ENCODE results near the gene SLC40A1. TPM values are rescaled to one million over a fixed set of nuclear protein-coding genes. Genes with fewer than 3 reads are reported as not detected.

Gene SLC40A1
- polyA plus RNA-seq, 10 donors: 31.8 to 55.6 (median 42.3) TPM

GRCh38 chr2:189574793-189575475 lies 5.7 kb downstream of the SLC40A1 start:
- no peak for DNase-seq

GRCh38 chr2:189570570-189571031 lies 10.0 kb downstream of the SLC40A1 start:
- DNase-seq: no peak

DNA sequence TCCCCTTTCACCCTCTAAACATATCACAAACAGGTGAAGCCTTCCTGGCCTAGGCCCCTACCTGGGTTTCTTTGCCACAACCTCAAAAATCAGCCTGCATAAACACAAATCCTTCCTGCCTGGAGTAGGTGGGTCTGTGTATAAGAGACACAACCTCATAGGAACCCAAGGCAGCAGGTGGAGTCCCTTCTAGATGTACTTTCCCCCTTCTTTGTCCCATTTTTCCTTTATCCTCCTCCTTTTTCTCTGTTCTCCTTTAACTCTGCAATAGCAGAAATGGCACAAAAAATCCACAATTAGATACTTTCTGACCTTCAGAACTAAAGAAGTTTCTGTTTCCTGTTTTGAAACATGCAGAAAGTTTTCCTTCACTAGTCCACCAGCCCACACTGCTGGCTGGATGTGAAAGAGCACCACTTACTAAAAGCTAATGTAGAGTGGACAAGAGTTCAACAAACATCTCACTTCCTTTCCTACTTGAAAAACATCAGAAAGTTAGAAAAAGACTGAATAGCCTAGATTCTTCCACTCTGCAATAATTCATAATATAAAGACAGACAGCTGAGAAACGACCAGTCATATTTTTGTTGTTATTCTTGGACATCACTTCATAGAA lies 11.2 kb downstream of the SLC40A1 start:
- no peak for DNase-seq

- peak in 1 of 3 donors; percentile 64 for DNase-seq
Measured at GRCh38 chr2:189566046-189566445, 14.5 kb downstream of the SLC40A1 start.

DNA sequence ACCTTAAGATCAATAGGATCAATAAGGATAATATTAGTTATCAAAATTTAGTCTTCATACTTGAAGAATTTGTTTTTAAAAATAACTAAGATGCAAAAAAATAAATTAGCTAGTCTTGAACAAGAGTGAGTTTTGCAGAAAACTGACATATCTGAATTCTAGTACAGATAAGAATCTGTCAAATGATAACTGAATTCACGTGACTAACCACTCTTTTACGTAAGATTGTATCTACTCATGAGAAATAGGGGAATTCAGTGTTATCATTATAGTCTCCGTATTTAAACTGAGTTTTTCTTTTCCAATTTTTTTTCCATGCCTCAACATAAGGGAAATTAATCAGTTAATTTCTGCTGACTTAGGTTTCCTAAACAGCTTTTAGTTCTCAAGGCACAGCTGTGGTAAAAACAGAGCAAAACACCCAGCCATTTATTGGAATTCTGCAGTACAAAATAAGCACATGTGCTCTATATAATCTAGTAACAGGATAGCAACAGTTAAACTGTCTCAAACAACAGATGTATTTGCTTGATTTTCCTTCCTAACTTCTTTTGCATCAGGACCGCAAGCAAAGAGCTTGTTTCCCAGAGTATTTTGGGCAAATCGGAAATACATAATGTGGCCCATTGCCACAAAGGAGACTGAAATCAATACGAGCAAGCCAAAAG lies 19.1 kb downstream of the SLC40A1 start:
- peak in 2 of 3 donors; percentile 47 to 68 for DNase-seq

DNA sequence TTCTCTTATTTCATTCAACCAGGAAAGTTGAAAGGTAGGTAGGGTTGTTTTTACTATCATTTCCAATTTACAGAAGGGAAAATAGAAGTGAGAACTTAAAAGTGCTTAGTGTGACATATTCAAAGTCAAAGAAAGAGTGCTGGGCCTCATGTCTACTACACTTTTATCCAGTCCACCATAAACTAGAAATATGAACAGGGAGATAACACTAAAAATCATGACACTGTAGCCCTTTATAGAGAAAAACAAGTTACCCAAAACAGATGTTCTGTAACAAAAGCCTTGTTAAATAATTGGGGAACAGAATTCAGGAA lies 20.4 kb downstream of the SLC40A1 start:
- no peak for DNase-seq

- peak in 2 of 3 donors; percentile 57 to 78 for DNase-seq
Measured at GRCh38 chr2:189559579-189560272, 20.9 kb downstream of the SLC40A1 start.

GRCh38 chr2:189558516-189559272 lies 21.9 kb downstream of the SLC40A1 start:
- DNase-seq: no peak

DNA sequence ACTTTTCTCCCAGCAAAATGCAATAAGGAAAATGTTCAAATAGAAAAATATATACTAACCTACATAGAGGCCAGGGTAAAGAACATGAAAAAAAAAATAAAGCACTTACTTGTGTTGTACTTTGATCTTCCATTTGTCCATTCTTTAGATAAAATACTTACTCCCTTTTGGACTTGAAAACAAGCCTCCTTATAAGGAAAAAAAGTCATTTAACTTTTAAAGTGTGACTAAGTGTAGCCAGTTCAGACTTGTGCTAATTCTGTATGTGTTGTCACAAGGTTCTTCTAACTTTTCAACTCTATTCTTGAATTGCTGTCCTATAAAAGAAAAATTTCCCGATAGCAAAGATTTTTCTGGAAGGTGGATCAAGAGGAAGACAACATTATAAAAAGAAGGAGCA lies 23.2 kb downstream of the SLC40A1 start:
- no peak for DNase-seq

- DNase-seq: peak in 1 of 3 donors; percentile 49
Measured at GRCh38 chr2:189556526-189556925, 24.1 kb downstream of the SLC40A1 start.

GRCh38 chr2:189555232-189555631 lies 25.4 kb downstream of the SLC40A1 start:
- no peak for DNase-seq

DNA sequence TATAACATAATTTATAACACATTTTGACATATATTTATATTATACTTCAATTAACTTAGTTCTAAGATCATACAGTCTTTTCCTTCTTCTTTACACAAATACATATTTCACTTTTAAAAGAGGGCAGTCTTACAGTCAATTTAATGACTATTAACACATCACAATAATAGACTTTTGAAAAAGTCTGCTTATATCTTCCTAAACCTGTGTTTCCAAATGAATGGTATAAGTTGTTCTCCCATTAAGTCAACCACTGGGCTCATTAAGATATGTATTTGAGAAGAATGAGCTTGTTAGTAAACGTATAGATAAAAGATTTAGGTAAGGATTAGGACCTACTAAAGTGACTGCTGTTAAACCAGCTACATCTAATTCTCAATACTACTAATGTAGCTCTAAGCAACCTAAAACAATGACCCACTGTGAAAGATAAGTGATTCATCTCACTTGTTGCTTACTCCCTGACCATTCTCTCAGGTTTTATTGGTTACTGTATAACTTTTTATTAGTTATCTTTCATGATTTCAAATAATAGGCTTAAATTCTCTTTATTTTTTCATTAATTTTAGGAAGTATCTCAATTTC lies 27.0 kb downstream of the SLC40A1 start:
- DNase-seq: no peak

- DNase-seq: no peak
Measured at GRCh38 chr2:189552991-189553404, 27.6 kb downstream of the SLC40A1 start.

DNA sequence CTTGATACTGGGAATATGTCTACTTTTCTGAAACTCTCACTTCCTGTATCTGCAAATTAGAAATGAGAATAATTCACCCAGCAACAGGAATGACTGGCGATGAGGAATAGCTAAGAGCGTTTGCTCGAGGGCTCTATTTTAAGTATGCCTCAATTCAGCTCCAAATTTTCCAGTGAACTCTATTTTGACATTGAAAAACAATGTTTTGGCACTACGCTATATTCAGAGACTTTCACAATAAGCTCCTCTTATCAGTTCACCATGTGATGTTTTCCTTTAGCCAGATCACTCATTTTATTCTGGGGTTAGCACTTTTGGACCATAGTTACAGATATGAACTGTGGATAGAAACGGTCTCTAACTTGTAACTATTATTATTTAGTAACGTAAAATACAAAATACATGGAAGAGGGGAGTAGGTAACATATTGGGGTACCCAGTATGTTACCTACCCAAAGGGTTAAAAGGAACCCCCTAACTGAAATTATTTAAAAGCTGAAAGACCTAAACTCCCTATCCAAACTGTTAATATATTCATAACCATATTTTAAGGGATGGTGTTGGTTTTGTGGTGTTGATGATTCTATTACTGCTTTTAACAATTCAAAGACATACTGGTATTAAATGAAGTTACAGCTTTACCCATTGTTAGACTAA lies 28.1 kb downstream of the SLC40A1 start:
- DNase-seq: peak in 1 of 3 donors; percentile 42

GRCh38 chr2:189551808-189552207 lies 28.8 kb downstream of the SLC40A1 start:
- no peak for DNase-seq

GRCh38 chr2:189549449-189549832 lies 31.1 kb downstream of the SLC40A1 start:
- peak; percentile 76 to 91 (median 83) for DNase-seq

DNA sequence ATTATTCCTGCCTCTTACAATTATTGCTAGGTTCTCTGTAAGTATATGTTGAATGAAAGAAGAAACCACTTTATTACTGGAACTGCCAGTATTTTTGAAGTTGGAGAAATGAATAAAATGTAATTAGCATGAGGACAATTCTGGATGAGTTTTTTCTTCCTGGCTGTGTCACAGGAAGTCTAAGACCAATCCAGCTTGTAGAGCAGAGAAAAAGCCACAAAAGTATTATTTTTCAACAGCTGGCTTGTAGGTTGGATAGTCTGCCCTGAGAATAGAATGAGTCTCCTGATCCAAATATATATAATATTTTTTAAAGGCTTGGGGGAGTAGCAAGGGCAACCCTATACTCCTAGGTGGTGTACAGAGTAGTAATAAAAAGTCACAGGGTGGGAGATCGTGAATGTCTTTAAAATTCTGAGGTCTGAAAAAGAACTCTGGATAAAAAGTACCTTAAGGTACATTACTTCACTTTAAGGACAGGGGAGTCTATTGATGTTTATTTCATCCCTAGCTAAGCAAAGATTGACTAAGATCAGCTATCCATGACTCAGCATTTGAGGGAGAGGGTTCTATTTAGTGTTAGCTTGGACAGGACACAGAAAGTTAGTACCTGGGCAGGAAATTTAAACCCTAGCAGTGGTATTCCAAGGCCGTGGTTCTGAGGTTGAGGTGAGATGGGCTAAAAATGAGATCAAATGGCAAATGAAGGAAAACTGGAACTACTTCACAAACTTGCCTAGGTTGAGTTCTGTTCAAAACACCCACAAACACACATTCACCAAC lies 31.7 kb downstream of the SLC40A1 start:
- DNase-seq: peak in 2 of 3 donors; percentile 58 to 80

- peak; percentile 62 to 92 (median 79) for DNase-seq
Measured at GRCh38 chr2:189545418-189545817, 35.2 kb downstream of the SLC40A1 start.

DNA sequence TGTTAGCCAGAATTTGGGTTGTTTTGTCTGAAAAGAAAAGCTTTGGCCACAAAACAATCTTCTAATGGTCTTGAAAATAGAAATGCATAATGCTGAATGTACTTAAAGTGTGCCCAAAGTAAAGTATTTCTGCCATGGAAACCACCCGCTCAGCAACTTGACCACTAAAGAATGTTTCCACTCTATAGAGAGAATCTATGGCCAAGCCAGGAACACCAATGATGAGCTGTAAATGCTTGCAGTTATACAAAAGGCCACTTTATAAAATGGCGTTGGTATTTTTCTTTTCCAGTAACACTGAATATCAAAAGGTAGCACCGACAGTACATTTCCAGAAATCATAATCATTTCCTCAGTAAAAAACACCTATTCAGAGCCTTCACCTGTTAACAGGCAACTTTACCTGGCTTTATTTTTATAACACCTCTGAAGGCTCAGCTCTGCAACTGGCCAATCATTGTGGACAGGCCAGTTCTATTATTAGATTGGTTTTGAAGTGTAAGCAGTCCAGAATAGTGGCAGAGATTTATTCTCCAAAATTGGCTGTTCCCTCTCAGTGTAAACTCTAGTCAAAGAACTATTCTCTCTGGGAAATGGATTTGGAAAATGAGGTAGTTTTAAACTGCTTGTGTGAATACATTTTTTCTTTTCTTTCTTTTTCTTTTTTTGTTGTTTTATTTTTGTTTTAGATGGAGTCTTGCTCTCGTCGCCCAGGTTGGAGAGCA lies 36.1 kb downstream of the SLC40A1 start:
- DNase-seq: peak in 2 of 3 donors; percentile 67 to 86

Data from muscle of back (tissue), 11 donors.